Activated CD8-positive, alpha-beta memory T cell treated with anti-CD3 and anti-CD28 coated beads for 24 hours (primary cell): ENCODE data around the gene ASIC2.

Experiments used
- DNase-seq: peaks from one replicate; pipeline ENCODE4 v3.0.0-alpha.2; 2020

ASIC2 gene

GRCh38 chr17:33152783-33153182 lies 140.3 kb downstream of the ASIC2 start:
- DNase-seq: no peak

- DNase-seq: no peak
Measured at GRCh38 chr17:33151565-33151964, 141.5 kb downstream of the ASIC2 start.

- no peak for DNase-seq
Measured at GRCh38 chr17:33145941-33146340, 147.2 kb downstream of the ASIC2 start.

- DNase-seq: no peak
Measured at GRCh38 chr17:33144837-33145236, 148.3 kb downstream of the ASIC2 start.

- DNase-seq: no peak
Measured at GRCh38 chr17:33142705-33143299, 150.3 kb downstream of the ASIC2 start.

GRCh38 chr17:33140413-33141099 lies 152.5 kb downstream of the ASIC2 start:
- DNase-seq: no peak

GRCh38 chr17:33138627-33139026 lies 154.5 kb downstream of the ASIC2 start:
- DNase-seq: no peak

GRCh38 chr17:33137426-33137825 lies 155.7 kb downstream of the ASIC2 start:
- DNase-seq: no peak

- no peak for DNase-seq
Measured at GRCh38 chr17:33135691-33136090, 157.4 kb downstream of the ASIC2 start.

GRCh38 chr17:33131620-33132019 lies 161.5 kb downstream of the ASIC2 start:
- DNase-seq: no peak

GRCh38 chr17:33127706-33128105 lies 165.4 kb downstream of the ASIC2 start:
- no peak for DNase-seq

GRCh38 chr17:33126086-33126485 lies 167.0 kb downstream of the ASIC2 start:
- DNase-seq: no peak

GRCh38 chr17:33125552-33125950 lies 167.5 kb downstream of the ASIC2 start:
- DNase-seq: no peak

- DNase-seq: no peak
Measured at GRCh38 chr17:33124871-33125551, 168.1 kb downstream of the ASIC2 start.

GRCh38 chr17:33124185-33124584 lies 168.9 kb downstream of the ASIC2 start:
- no peak for DNase-seq

GRCh38 chr17:33121756-33122155 lies 171.3 kb downstream of the ASIC2 start:
- DNase-seq: no peak

- no peak for DNase-seq
Measured at GRCh38 chr17:33121272-33121671, 171.8 kb downstream of the ASIC2 start.

- DNase-seq: no peak
Measured at GRCh38 chr17:33120103-33120502, 173.0 kb downstream of the ASIC2 start.

- no peak for DNase-seq
Measured at GRCh38 chr17:33118391-33119075, 174.6 kb downstream of the ASIC2 start.

- no peak for DNase-seq
Measured at GRCh38 chr17:33116021-33116551, 177.0 kb downstream of the ASIC2 start.

- no peak for DNase-seq
Measured at GRCh38 chr17:33115366-33115765, 177.7 kb downstream of the ASIC2 start.

- no peak for DNase-seq
Measured at GRCh38 chr17:33113991-33114370, 179.1 kb downstream of the ASIC2 start.

- DNase-seq: no peak
Measured at GRCh38 chr17:33113276-33113990, 179.7 kb downstream of the ASIC2 start.
